Diencephalon (tissue), 1 donor: ENCODE data around the gene DVL2. TPM values are rescaled to one million over a fixed set of nuclear protein-coding genes. Genes with fewer than 3 reads are reported as not detected.

Experiments
- small RNA-seq: library from RNA; depleted of rRNA; stranded (forward); fragments of <200 nt; gene quantifications from one replicate; pipeline ENCODE3, GENCODE V24; 2014
- total RNA-seq: library from RNA; depleted of rRNA; stranded (reverse); fragments of >200 nt; gene quantifications from one replicate; pipeline ENCODE4 v1.2.3, GENCODE V29; 2014

Gene DVL2
- total RNA-seq, result 56.1 TPM

DNA sequence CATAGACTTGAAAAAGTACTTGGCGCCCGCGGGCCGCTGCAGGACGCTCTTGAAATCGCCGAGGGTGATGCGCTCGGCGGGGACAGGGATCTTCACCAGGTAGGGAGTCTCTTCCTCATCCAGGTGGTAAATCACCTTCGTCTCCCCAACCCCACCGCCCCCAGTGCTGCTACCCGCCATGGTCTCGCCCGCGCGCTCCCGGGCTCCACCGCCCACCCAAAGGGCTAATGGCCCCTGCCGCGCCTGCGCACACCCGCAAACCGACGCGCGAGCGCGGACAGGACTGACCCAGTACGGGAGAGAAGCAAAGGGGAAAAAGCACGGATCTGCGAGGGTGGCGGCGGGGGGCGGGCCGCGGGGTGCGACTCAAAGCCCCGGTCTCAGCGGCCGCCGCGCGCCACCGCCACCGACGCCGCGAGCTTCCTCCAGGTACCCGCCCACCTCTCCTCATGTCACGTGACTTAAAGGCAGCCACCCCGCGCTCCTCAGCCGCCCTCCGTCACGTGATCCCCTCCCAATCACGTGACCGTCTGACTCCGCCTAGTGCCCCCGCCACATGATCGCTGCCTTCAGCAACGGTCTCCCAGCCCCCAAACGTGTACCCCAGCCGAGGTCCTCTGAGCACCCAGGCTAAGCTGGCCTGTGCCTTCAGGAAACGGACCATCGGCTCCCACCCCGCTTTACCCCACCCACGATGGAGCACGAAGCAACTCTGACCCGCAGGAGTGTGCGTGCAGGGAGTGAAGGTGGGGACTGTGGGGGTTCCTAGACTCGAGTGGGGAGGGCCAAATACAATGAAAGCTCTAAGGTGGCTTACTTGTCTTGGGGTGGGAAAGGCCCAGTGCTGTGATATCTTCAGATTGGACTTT lies at the start of gene DVL2:
Gene DVL2 (minus strand): TSS at position 435 of the 869 bp plus-strand sequence. CDS start 255 bp downstream, at position 180.

GRCh38 chr17:7281074-7281952 lies 47.0 kb upstream of the DVL2 start, which contains the start of gene SLC2A4:
TSS of gene SLC2A4 (plus strand) at chr17:7281718. CDS start at chr17:7281935, 217 bp downstream.

DNA sequence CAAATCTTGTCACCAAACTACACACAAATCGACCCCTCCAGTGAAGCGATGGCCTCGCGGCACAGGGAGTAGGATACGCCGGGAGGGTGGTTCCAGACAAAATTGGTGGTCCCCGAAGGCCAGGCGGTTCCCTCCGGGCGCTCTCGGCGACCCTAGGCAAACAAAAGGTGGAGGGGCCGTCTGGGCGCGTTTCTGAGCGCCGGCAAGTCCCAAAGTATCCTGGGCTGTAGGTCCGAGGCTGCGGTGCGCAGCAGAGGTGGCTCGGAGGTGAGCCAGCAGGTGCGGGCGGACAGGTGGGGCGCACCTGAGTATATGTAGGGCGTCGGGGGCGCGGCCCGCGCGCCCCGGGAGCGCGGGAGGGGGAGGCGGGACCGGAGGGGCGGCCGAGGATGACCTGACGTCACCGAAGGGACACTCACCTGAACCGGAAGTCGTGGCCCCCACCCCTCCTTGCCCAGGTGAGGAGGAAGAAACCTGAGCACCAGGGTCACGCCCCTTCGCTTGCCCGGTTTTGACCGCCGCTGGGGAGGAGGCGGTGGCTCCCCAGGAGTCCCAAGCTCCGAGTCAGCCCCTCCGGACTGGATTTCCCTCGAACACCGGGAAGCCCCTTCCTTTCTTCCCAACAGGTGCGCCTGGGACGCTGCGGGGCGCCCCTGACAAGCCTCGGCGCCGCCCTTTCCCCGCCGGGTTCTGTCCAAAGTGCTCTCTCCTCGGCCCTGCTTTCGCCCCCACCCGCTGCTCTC lies 28.0 kb upstream of the DVL2 start, which contains the start of gene CLDN7:
Gene CLDN7 (minus strand): TSS at position 287 of the 743 bp plus-strand sequence. CDS start 435 bp downstream, outside the sequence.

DNA sequence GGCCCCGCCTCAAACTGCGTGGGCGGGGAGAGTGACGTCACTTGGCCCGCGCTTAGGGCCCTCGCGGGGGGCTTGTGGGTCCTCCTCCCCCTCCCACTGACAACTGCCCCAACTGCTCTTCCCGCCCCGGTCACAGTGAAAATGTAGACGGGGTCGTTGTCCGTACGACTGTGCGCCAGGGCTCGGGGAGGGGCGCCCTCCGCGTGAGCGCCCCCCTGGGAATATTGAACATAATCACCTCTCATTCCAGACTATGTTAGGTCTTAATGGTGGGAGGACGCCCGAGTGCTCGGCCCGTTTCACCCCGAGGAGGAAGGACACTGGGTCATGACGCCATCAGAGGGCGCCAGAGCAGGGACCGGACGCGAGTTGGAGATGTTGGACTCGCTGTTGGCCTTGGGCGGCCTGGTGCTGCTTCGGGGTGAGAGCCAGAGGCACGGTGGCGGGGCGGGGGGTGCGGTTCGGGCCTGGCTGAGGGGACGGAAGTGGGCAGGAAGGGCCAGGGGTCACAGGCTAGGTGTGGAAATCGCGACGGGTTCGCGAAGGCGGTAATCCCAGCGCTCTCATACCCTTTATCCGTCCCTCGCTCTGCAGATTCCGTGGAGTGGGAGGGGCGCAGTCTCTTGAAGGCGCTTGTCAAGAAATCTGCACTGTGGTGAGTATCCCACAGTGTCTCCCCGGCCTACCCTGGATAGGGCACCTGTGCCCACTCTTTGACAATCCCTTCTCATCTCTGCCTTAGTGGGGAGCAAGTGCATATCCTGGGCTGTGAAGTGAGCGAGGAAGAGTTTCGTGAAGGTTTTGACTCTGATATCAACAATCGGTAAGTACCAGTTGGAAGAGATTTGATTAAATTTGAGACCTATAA lies 18.1 kb upstream of the DVL2 start, which contains the start of gene ELP5:
Gene ELP5 (plus strand): TSS at position 40 of the 868 bp plus-strand sequence. CDS start 336 bp downstream, at position 376.

GRCh38 chr17:7251661-7252175 lies 17.4 kb upstream of the DVL2 start, which contains the start of gene CTDNEP1:
TSS of gene CTDNEP1 (minus strand) at chr17:7251734. CDS start at chr17:7251296, 438 bp downstream.

DNA sequence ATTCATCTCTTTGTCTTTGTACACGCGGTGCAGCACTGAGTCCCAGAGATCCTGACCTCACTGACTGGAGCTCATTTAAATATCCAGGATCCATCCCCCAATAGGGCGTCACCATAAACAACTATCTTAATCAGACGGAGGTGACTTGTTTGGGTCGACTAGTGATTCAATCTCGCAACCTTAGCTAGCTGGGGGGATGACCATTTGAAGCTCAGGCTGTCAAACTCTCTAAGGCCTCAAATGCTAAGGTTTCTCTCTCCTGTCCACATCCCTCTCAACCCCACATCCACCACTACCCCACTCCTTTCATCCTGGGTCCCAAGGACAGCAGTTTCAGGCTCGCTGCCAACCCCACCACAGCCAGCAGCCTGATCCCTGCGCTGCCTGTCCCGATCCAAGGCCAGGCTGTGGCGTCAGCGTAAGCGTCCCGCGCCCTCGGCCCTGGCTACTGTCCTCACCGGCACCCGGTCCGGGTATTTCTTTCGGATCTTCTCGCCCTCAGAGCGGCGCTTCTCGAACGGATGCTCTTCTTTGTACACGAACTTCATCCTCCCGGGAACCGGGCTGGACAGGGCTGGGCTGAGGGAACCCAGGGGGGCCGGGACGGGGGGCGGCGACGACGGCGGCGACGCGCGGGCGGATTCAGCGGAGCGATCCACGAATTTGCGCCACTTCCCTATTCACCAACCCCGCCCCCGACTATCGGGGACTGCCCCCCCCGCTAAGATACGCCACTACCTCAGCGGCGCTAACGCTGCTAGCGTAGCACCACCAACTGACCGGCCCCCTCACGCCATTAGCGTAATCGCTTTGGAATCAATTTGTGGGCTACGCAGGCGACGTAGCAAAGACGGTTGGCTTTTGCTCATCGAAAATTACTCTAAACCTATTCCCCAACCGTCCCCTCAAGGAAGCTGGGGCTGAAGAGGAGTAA lies 7.7 kb upstream of the DVL2 start, which contains the start of gene GABARAP:
Gene GABARAP (minus strand): TSS at position 667 of the 934 bp plus-strand sequence. CDS start 119 bp downstream, at position 548.

GRCh38 chr17:7239091-7240027 lies 5.0 kb upstream of the DVL2 start, which contains the start of gene PHF23:
TSS of gene PHF23 (minus strand) at chr17:7239457. CDS start at chr17:7239279, 178 bp downstream.

DNA sequence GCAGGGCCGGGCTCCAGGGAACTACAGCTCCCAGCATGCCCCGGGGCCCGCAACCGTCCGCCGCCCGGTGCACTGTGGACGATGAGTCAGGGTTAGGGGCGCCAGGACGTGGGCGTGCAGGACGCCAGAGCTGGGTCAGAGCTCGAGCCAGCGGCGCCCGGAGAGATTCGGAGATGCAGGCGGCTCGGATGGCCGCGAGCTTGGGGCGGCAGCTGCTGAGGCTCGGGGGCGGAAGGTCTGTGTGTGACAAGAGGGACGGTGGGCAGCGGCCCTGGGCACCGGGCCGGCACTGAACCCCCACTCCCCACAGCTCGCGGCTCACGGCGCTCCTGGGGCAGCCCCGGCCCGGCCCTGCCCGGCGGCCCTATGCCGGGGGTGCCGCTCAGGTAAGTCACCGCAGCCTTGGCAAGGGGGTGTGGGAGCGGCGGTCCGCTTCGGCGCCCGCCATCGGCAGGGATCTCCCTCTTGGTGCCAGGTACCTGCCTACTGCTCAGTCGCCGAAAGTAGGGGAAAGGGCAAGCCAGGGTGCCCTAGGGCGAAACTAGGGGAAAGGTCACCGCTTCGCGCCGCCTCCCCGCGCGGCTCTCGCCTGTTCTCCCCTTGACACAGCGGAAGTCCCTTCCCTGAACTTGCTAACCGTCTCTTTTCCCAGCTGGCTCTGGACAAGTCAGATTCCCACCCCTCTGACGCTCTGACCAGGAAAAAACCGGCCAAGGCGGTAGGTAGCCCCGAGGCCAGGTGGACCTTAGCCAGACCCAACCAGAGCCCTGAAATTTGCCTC lies 14.3 kb downstream of the DVL2 start, which contains the start of the genes ACADVL and DLG4:
Gene ACADVL (plus strand): TSS at position 127 of the 781 bp plus-strand sequence. CDS start 47 bp downstream, at position 174.
Gene DLG4 (minus strand): TSS at position 25 of the 781 bp plus-strand sequence.

DNA sequence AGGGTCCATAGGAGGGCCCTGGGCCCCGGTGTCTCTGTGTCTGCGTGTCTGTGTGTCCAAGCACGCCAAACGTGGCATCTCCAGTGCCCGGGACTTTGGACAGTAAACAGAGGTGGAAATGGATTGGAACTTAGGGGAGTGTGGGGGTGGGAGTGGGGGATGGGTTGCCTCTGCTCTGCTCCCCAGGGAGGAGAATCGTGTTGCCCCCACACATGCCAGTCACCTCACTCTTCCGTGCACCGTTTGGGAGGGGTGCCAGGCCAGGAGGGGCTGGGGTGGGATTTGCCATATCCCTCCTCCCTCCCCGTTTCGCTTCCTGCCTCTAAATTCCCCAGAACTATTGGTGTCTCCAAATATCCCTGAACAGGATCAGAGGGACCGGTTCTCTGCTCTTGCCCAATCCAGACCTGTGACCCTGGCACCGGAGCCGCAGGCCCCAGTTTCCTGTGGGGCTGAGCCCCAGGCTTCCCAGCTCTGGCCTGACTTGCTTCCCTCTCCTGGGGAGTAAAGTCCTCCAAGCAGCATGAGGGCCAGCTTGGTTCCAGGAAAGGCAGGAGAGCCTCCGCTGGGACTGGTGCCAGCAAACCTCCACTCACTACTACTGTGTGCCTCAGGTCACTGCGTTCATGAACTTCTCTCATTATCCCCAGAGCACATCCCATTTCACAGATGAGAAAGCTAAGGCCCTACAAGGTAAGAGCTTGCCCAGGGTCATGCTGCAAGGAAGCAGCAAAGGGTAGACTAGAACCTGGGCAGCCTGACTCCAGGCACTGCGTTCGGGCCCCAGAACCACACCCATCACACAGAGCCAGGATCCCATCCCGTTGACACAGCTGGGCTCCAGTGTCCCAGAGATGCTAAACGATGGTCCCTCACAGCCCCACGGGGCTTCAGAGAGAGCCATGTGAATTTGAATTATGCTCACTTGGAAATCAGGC lies 54.7 kb downstream of the DVL2 start, which contains the start of gene ASGR1:
Gene ASGR1 (minus strand): TSS at position 54 of the 938 bp plus-strand sequence. CDS start 807 bp downstream, outside the sequence.

Small RNA genes lying within 50 kb of the gene (small RNA-seq; reads per million reads assigned to genes)
- gene AC120057.4 (not detected), gene MIR324 (8.0 reads per million, percentile 93 among the genes with 10 or more reads in this experiment), gene RF00019 (not detected)

Other genes with a start within 250 kb of the DVL2 start
- not detected for gene ALOX12, start 238.5 kb downstream of the DVL2 start, total RNA-seq
- 60.2 TPM for gene RNASEK, start 221.9 kb downstream of the DVL2 start, total RNA-seq
- gene BCL6B, start 211.5 kb downstream of the DVL2 start, total RNA-seq, result 3.0 TPM
- 0.92 TPM for gene SLC16A13, start 198.5 kb downstream of the DVL2 start, total RNA-seq
- gene SLC16A11, start 190.4 kb downstream of the DVL2 start, total RNA-seq, result 0.23 TPM
- gene CLEC10A, start 154.3 kb downstream of the DVL2 start, total RNA-seq, result not detected
- gene ASGR2, start 119.7 kb downstream of the DVL2 start, total RNA-seq, result not detected
- gene ASGR1, start 55.1 kb downstream of the DVL2 start, total RNA-seq, result 20.1 TPM
- gene DLG4, start 14.7 kb downstream of the DVL2 start, total RNA-seq, result 136 TPM
- gene ACADVL, start 14.6 kb downstream of the DVL2 start, total RNA-seq, result 97.6 TPM
- gene PHF23, start 4.9 kb upstream of the DVL2 start, total RNA-seq, result 28.6 TPM
- gene GABARAP, start 7.9 kb upstream of the DVL2 start, total RNA-seq, result 167 TPM
- 40.1 TPM for gene CTDNEP1, start 17.2 kb upstream of the DVL2 start, total RNA-seq
- 29.5 TPM for gene ELP5, start 17.7 kb upstream of the DVL2 start, total RNA-seq
- gene CLDN7, start 28.0 kb upstream of the DVL2 start, total RNA-seq, result 0.92 TPM
- gene SLC2A4, start 47.2 kb upstream of the DVL2 start, total RNA-seq, result 0.23 TPM
- gene YBX2, start 60.1 kb upstream of the DVL2 start, total RNA-seq, result 1.4 TPM
- gene EIF5A, start 73.1 kb upstream of the DVL2 start, total RNA-seq, result 168 TPM
- 38.5 TPM for gene GPS2, start 80.8 kb upstream of the DVL2 start, total RNA-seq
- 44.3 TPM for gene NEURL4, start 94.8 kb upstream of the DVL2 start, total RNA-seq
- gene ACAP1, start 102.0 kb upstream of the DVL2 start, total RNA-seq, result 0.23 TPM
- gene KCTD11, start 117.6 kb upstream of the DVL2 start, total RNA-seq, result 4.6 TPM
- not detected for gene TMEM95, start 120.6 kb upstream of the DVL2 start, total RNA-seq
- gene TNK1, start 146.6 kb upstream of the DVL2 start, total RNA-seq, result 1.4 TPM
- 9.2 TPM for gene PLSCR3, start 160.0 kb upstream of the DVL2 start, total RNA-seq
- gene TMEM256, start 169.6 kb upstream of the DVL2 start, total RNA-seq, result 63.7 TPM
- gene NLGN2, start 173.3 kb upstream of the DVL2 start, total RNA-seq, result 19.1 TPM
- not detected for gene SPEM1, start 185.8 kb upstream of the DVL2 start, total RNA-seq
- not detected for gene SPEM2, start 191.1 kb upstream of the DVL2 start, total RNA-seq
- gene SPEM3, start 194.3 kb upstream of the DVL2 start, total RNA-seq, result not detected
- gene TMEM102, start 200.9 kb upstream of the DVL2 start, total RNA-seq, result 1.4 TPM
- gene FGF11, start 205.0 kb upstream of the DVL2 start, total RNA-seq, result 9.0 TPM
- gene CHRNB1, start 210.5 kb upstream of the DVL2 start, total RNA-seq, result 19.1 TPM
- 25.6 TPM for gene ZBTB4, start 245.1 kb upstream of the DVL2 start, total RNA-seq
- not detected for gene SLC35G6, start 246.9 kb upstream of the DVL2 start, total RNA-seq
- 65.7 TPM for gene POLR2A, start 249.8 kb upstream of the DVL2 start, total RNA-seq